HG03159 (cell line): ENCODE data around the gene HS1BP3.

Experiments used
- ATAC-seq: cut with Tn5 transposase; IDR thresholded peaks from one replicate; pipeline ENCODE4 v1.9.1; 2021; ENCODE audit warnings: mild to moderate bottlenecking, moderate library complexity; ENCODE audit not compliant: unreplicated experiment

HS1BP3 gene

DNA sequence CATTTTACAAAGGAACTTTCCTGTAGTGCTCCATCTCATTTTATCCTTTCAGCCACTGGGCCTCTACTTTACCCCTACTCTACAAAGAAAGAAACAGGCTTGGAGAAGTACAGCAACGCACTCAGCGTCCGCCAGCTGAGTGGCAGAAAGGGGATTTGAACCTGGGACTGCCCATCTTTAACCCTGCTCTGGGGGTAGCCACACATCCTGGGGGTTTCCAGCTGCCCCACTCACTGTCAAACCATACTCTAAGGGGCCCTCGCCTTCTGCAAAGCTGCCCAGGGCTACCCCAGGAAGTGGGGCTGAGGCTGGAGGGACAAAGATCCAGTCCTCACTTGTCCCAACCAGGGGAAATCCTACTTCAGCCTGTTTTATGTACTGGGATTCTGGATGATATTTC lies 17.9 kb downstream of the HS1BP3 start:
- no peak for ATAC-seq

DNA sequence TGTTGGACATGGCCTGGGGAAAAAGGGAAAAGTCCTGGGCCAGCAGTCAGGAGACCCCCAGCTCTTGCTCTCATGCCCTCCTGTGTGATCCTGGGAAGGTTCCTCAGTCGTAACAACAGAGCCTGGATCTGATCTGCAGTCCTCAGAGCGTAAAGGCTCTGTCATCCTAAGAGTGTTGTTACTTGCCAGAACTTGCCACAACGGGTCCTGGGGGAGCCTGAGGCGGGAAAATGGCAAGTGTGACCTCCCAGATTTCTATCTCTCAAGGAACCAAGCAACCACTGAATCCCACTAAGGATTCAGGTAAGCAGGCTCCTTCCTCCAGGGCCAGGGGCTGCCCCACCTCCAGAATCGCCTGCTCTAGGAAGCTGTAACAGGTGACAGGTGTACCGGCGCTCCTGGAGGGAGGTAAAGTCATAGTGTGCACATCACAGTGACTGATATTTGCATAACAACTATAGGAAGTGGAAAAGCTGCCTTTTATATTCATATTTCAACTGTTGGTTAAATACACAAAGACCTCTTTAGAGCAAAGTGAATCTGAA lies 18.4 kb downstream of the HS1BP3 start:
- no peak for ATAC-seq

DNA sequence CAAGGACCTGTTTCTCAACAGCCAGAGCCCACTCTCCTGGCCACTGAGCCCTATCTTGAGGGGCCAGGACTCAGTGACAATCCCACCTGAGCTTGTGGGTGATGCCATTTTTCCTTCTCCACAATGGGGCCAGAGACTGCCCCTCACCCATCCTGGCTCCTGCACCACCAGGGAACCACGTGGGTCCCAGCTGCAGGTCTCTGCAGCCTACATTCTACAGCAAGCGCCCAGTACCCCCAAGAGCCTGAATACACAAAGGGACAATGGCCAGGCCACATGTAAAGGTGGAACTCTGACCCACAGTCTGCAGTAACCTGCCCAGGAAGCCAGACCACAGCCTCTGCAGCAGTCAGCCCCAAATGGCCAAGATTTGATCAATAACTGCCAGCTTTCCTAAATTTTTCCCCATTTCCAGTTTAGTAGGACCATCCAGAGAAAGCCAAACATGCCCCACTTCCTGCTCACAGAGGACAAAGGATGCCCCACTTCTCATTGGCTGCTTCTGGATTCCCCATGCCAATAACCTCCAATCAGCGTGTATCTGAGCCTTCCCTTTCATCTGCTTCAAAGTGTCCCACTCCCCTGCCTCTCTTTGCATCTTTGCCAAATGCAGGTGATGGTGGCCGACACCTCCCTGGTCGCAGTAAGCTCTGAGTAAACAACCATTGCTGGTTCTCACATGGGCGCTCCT lies 19.1 kb downstream of the HS1BP3 start:
- no peak for ATAC-seq

GRCh38 chr2:20630967-20631366 lies 19.9 kb downstream of the HS1BP3 start:
- no peak for ATAC-seq

DNA sequence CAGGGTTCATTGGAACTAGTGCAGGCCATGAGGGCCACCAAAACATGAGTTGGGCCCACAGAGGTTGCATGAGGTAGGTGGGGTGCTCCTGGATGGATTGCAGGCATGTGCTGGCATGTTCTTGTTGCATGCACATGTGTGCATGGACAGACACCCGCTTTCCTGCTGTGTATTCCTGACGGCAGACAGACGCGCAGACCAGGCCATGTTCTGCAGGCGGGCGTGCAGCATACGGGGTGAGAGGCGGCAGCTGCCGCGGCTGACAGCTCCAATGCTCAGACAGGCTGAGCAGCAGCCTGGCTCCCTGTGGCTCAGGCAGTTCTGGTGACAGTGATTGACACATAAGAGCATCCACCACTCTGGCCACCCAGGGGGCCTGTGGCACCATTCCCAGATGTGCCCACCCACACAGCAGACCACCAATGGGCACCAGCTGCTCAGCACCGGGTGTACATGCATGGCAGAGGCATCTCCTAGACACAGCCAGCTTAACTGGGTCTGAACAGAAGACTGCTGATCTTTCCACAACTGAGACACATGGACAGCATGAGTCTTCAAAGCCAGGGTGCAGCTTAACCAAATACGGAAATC lies 21.2 kb downstream of the HS1BP3 start:
- no peak for ATAC-seq

- no peak for ATAC-seq
Observed at GRCh38 chr2:20629181-20629580, 21.7 kb downstream of the HS1BP3 start.

- no peak for ATAC-seq
Observed at GRCh38 chr2:20627712-20628380, 23.1 kb downstream of the HS1BP3 start.

GRCh38 chr2:20626698-20627513 lies 24.0 kb downstream of the HS1BP3 start:
- no peak for ATAC-seq

DNA sequence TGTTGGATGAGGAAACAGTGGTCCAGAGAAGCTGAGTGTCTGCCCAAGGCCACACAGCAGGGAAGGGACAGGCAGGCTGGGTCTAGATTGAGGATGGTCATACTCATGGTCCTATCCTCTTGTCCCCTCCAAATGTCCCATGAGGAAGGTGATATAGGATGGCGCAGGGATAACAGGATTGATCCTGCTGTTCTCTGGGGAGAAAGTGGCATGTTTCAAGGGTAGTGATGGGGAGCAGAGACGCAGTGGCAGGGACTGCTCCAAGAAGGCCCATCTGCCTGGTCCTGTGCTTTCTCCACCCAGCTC lies 24.6 kb downstream of the HS1BP3 start:
- ATAC-seq: no peak

- no peak for ATAC-seq
Observed at GRCh38 chr2:20625491-20626391, 25.2 kb downstream of the HS1BP3 start.

GRCh38 chr2:20624884-20625485 lies 25.9 kb downstream of the HS1BP3 start:
- ATAC-seq: no peak

DNA sequence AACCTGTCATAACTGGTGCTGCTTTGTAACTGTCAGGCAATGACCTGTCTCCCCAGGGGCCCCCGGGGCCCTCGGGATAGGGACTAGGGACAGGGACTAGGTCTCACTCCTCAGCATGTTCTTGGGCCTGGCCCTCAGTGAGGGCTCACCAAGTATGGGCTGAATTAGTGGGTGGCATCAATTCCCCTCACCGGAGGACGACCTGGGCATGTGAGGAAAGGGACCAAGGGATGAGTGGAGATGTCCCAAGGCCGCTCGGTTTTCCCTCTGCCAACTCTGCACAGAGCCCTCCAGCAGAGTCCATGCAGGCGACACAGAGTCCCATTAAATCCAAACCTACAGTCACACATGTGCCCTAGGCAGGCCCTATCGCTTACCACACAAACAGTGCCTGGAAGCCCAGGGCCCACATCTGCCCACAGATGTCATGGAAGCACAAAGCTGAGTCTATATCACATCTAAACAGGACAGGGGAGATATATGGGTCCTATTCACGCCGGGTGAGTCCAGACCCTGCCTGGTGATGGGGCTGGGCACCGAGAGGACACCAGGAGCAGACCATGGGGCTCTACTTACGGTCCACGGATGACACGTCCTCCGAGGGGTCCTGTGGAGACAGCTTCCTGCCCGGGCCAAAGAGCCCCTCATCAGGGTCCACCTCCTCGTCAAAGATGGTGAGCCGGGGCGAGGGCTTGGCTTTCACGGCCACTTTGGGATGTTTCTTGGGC lies 26.6 kb downstream of the HS1BP3 start:
- no peak for ATAC-seq

- no peak for ATAC-seq
Observed at GRCh38 chr2:20623741-20624155, 27.1 kb downstream of the HS1BP3 start.

GRCh38 chr2:20623241-20623640 lies 27.7 kb downstream of the HS1BP3 start:
- no peak for ATAC-seq

- no peak for ATAC-seq
Observed at GRCh38 chr2:20622731-20623130, 28.2 kb downstream of the HS1BP3 start.

DNA sequence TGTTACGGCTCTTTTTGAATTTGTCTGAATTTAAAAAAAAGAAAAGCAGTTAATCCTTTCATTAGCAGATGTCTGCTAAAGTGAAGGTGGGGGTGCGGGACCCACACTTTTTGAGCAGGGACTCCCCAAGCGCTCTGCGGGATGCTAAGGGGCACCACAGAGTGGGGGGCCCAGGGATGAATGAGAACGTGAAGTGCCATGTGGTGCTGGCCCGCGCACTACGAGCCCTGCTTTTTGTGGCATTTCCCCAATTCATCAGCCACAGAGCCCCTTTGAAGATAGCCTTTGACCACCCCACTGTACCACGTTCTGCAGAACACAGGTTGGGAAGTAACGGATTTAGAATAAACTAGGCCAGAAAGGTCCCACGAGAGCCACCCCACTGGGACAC lies 28.6 kb downstream of the HS1BP3 start:
- ATAC-seq: no peak

GRCh38 chr2:20621366-20622295 lies 29.3 kb downstream of the HS1BP3 start:
- ATAC-seq: no peak

GRCh38 chr2:20620696-20621365 lies 30.1 kb downstream of the HS1BP3 start:
- ATAC-seq: no peak
